DMS53 treated with DMSO at 0.1 percent for 48 hours (cell line): ENCODE results near the gene PRKAA2.

ENCODE experiments used
- DNase-seq: peaks from one replicate; lab custom pipeline; 2025; ENCODE audit not compliant: unreplicated experiment; lab: John Stamatoyannopoulos, UW

PRKAA2 gene

DNA sequence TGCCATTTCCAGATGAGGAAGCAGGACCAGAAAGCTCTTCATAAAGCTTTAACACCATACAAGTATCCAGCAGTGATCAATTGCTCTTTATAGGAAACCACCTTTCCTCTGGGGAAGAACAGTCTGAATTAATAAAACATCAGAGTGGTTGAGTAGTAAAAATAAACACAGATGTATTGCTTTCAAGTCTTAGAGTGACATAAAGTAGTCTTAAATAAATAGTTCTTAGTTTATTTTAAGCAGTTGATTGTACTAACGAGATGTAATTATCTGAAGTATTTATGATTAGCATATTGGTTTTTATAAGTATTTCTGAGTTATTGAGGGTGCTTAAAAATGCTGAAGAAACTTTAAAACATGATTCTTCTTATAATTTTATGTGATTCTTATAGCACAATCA is 67.0 kb downstream of the PRKAA2 start:
- DNase-seq, result no peak

DNA sequence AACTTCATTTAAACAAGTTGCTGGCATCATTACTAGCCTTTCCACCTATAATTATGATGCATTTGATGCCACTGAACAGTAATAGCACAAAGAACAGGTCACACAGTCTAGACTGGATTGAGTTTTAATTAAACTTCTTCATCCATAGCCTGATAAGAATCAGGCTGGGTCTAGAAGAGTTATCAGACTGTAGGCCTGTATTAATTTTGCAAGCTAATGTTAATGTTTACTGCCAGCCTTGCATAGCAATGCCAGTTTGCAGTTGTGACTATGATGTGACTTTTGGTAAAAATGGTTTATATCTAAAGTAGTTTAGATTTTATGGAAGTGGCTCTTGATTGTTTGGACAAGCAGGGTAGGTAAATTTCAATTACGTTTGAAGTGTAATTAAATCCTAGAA is 68.0 kb downstream of the PRKAA2 start:
- DNase-seq, result no peak

DNA sequence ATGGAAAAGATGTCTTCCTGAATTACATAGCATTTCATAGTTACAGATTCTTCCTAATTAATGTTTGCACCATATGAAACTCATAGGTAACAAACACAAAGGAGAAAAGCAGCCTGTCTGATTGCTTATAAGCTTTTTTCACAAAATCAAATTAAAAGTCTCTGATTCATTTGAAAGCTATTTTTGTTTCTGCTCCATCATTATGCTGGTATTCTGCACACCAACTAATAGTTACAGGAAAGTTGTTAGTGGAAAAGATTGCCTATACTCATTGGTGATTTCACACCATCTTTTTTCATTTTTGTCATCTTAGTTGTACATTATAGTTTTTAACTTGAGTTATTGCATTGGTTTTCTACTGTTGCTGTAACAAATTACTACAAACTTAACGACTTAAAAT is 70.0 kb downstream of the PRKAA2 start:
- DNase-seq, result no peak

DNA sequence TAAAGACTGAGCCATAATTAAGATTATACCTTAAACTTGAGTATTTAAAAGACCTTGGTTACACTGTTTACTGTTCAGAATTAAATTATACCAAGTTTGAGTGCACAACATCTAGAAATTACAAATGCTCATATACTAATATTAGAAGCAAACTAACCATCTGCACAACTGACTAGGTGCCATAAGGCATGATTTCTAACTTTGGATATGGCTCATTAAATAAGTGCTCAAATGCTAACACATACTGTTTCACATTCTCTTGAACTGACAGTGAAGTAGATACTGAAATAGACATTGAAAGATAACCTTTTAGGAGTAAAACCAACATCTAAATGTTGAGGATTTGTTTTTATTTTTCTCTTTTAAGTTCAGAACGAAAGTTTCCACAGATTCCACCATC is 74.1 kb downstream of the PRKAA2 start:
- DNase-seq, result no peak

DNA sequence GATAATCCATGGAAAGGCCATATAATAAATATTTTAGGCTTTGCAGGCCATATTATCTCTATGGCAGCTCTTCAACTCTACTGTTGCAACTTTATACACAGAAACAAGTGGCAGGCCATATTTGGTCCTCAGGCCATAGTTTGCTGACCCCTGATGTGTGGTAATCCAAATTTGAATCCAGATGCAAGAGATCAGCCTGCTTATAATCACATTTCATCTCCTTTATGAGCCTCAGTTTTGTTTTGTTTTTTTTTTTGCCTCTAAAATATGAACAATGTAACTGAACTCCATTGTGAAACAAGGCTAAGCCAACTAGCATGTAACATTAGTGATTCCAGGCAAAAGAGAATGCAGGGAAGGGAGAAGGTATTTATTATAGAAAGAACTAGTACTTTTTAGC is 81.6 kb downstream of the PRKAA2 start:
- no peak for DNase-seq

DNA sequence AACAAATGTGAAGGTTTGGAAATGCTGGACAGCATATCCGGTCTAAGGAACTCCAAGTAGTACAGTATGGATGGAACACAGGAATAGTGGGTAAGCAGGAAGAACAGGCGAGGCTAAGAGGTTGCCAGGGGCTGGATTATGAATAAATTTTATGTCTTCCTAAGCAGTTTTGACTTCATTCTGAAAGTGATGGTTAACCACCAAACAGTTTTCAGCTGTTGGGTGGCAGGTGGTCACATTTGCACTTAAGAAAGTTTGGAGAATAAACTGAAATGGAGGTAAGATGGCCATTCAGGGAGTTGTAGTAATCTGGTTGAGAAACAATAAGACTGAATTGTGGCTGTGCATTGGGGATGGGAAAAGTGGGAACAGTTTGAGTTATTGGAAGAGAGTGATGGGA is 83.8 kb downstream of the PRKAA2 start:
- no peak for DNase-seq

DNA sequence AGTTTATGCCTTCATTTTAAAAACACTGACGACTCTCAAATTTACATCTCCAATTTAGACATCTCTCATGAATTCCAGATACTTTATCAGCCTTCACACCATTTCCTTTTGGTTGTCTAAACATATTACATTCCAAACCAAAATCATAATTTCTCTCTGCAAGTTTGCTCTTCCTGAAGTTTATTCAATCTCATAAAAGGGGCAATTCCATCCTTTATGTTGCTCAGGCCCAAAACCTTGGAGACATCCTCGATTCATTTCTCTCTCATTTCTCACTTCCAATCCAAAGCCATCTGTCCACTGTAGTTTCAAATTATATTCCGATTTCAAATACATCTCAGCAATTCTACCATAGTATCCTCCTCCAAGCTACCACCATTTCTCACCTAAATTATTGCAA is 100.1 kb downstream of the PRKAA2 start:
- DNase-seq, result no peak

DNA sequence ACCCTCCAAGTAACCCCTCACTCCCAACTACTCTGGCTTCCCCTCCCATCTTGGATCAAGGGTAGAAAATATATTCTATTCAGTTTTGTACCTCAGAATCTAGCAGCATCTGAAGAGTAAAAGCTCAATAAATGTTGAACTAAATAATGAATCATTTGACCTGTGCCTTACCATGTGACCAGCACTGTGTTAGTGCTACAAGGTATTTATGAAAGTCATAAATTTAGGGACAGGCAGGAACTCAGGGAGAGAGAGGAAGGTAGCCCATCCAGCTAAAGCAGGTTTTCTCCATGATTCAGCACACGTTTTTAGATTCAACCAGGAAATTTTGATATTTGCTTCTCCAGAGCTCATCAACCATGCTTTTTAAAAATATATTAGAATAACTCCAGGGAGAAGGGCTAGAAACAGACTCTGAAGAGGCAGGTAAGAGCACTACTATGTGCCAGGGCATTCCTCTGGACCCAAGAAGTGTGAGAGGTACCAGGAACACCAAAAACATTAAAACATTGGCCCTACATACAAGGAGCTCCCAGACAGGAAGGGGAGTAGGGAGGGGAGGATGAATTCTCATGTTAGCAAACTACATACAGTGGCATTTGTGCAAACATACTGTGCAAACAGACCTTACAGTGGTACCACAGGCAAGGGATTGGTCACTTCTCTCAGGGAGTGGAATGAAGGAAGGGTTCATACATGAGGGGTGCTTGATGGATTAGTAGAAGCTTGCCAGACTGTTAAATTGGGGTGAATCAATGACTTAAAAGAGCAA is 109.8 kb downstream of the PRKAA2 start:
- DNase-seq, result peak; percentile 73

DNA sequence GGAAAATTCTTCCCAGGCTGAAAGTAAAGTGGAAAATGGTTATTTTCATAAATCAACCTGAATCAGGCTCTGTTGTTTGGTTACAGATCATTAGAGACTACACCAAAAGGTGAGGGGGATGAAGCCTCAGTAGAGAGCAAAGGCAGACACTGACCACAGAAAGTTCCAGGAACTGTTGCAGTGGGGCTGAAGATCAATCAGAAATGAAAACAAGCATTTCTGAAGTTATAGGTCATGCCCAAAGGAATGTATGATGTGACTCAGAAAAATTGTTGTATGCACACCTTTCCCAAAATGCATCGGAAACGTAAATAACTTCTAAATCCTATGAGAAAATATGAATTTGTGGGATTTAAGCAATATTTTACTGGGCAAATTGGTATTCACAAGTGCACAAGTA is 110.8 kb downstream of the PRKAA2 start:
- no peak for DNase-seq

DNA sequence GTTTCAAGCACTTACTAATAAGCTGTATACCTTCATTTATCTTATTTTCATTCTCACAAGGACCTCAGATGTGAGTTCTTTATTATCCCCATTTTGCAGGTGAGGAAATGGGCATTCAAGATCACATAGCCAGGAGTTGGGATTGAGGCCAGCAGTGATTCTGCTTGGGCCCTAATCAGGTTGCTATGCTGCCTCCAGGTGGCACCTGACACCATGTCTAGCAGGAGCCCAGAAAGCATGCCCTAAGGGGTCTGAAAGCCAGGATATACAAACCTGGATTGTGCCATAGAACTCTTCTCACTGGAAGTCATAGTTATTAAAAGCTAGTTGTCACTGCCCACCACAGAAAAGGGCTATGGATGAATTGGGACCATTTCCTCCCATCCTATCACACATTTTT is 113.0 kb downstream of the PRKAA2 start:
- DNase-seq, result peak; percentile 39

DNA sequence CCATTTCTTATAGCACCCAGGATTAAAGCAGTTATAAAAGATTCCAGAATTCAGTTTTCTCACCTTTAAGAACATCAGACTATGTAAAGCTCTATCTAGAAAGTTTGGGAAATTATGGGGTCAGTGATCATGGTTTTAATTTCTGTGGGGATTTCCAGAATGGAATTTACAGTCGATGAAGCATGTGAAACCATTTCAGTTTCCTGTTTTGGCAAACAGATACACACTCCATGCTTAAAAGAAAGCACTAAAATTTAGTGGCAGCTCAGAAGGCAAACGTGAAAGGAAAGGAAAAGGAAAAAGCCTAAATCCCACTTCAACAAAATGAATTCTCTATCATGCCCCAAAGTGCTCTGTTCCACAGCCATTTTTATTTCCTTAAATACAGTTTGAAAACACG is 113.7 kb downstream of the PRKAA2 start:
- no peak for DNase-seq
